Heart left ventricle (tissue), 13 donors: ENCODE results near the gene OLIG1.

Experiments
- POLR2A ChIP-seq, 2 donors: fragments of 450-650 bp; IDR thresholded peaks; one replicate each; pipeline ENCODE4 v1.6.1; 2017; ENCODE audit warnings: antibody characterized with exemption in 2 of 2, mild to moderate bottlenecking in 2 of 2, moderate library complexity in 2 of 2
- TF ChIP-seq, protein P1 (sequence below), 12 donors: fragments of 200-600 bp; sonication (generic) in 4 of 12; IDR thresholded peaks; one replicate each; pipeline versions ENCODE4 v1.5.0 to v1.8.0; 2018 to 2022; ENCODE audit warnings: antibody characterized with exemption in 12 of 12, mild to moderate bottlenecking in 5 of 12
- donor health status: ischemic (EF 13 %, LVEDD 7.1; RV severe dilation, severe dysfunction).
- donor health status: DM: no; HTN: yes; CAD: no.
- donor health status: DM: no; HTN: no; CAD: no.
- donor health status: ischemic (EF 25% LVEDD 6.9; RV normal size, moderate dysfunction).
- donor health status: ischemic (EF 25% LVEDD 5.7; RV mildly dilated, moderate dysfunction).
- donor health status: ischemic (EF 35%, LVEDD 5.7; RV mildly dilated, moderate dysfunction).
- donor health status: nonischemic (EF 11% LVEDD 7.7; RV severe dilation, severe dysfunction).
- donor health status: DM: yes; HTN: yes; CAD: no.
- donor health status: PGD.
- donor health status: ischemic (EF 29% LVEDD 5.4; RV normal size, mild dysfunction).
- donor health status: nonischemic (EF 23%, LVEDD 6.1; RV moderate dilation, normal function).

DNA sequence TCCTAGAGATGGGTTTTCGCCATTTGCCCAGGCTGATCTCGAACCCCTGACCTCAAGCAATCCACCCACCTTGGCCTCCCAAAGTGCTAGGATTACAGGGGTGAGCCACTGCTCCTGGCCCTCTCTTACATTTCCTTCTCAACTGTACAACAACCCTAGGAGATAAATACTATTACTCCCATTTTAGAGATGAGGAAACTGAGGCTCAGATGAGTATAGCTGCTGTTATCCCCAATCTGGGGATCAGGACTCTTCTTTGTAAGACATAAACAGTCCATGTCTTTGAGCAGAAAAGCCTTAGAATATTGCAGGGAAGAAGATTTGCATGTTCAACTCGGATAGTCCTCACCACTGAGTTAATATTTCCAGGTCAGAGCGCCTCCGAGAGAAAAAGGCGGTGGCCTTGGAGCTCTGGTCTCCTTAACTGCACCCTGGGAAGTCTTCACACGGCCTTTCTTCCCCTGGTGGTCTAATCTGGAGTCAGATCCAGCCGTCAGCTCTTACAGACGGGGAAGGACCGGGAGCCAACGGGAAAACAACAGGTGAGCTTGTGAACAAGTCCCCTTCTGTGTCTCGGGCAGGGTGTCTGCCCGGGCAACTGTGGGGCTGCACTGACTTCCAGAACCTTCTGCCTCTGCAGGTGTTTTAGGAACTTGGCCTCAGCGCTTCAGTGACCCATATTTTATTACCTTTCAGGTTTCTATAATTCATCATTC lies 5.9 kb upstream of the OLIG1 start:
- TF ChIP-seq, protein P1, sequence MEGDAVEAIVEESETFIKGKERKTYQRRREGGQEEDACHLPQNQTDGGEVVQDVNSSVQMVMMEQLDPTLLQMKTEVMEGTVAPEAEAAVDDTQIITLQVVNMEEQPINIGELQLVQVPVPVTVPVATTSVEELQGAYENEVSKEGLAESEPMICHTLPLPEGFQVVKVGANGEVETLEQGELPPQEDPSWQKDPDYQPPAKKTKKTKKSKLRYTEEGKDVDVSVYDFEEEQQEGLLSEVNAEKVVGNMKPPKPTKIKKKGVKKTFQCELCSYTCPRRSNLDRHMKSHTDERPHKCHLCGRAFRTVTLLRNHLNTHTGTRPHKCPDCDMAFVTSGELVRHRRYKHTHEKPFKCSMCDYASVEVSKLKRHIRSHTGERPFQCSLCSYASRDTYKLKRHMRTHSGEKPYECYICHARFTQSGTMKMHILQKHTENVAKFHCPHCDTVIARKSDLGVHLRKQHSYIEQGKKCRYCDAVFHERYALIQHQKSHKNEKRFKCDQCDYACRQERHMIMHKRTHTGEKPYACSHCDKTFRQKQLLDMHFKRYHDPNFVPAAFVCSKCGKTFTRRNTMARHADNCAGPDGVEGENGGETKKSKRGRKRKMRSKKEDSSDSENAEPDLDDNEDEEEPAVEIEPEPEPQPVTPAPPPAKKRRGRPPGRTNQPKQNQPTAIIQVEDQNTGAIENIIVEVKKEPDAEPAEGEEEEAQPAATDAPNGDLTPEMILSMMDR (IDR thresholded peaks at IDR 0.05) = no peak
- TF ChIP-seq POLR2A (IDR thresholded peaks at IDR 0.05) = no peak
